A172 (cell line): ENCODE results near the gene PUS7L. TPM values are rescaled to one million over a fixed set of nuclear protein-coding genes. Genes with fewer than 3 reads are reported as not detected.

Experiments used
- DNase-seq: peaks from one replicate; pipeline ENCODE4 v3.0.0-alpha.2; 2015; ENCODE audit warnings: low spot score
- total RNA-seq: library from RNA; depleted of rRNA; stranded (reverse); fragments of >200 nt; shearing (Covaris generic); gene quantifications from 2 replicates; pipeline ENCODE4 v1.2.3, GENCODE V29; 2014; rRNA removed

Gene PUS7L
- total RNA-seq, 1 experiment from 2014 or later, result 24.7 TPM

- no peak for DNase-seq
Measured at GRCh38 chr12:43669373-43669772, 89.2 kb downstream of the PUS7L start.

Other genes starting within 250 kb of the PUS7L start
- gene ADAMTS20, start 206.6 kb downstream of the PUS7L start, total RNA-seq, result 0.22 TPM in 1 of 2 replicates, not detected in the other
- 13.9 and 16.8 TPM in 2 replicates for gene IRAK4, start 161 bp upstream of the PUS7L start, total RNA-seq
- gene TWF1, start 47.5 kb upstream of the PUS7L start, total RNA-seq, result 162 and 201 TPM in 2 replicates
- 9.1 and 12.2 TPM in 2 replicates for gene TMEM117, start 77.3 kb upstream of the PUS7L start, total RNA-seq